Transverse colon (tissue), 4 donors: ENCODE results near the gene SLCO4A1. TPM values are rescaled to one million over a fixed set of nuclear protein-coding genes. Genes with fewer than 3 reads are reported as not detected.

Source experiments
- DNase-seq: peaks from one replicate; pipeline ENCODE4 v3.0.0-alpha.2; 2019
- H3K27ac ChIP-seq, 4 donors: fragments of 200-600 bp; sonication (generic); 2 replicates each; pipeline ENCODE4 v1.5.1; 2016 to 2018; ENCODE audit warnings: inconsistent platforms in 4 of 4
- H3K27me3 ChIP-seq: fragments of 200-600 bp; sonication (generic); 2 replicates; pipeline ENCODE4 v1.5.1; 2017; ENCODE audit warnings: inconsistent platforms
- H3K36me3 ChIP-seq, 4 donors: fragments of 200-600 bp; sonication (generic); 2 replicates each; pipeline ENCODE4 v1.5.1; 2017 to 2019; ENCODE audit warnings: inconsistent platforms in 4 of 4
- H3K4me1 ChIP-seq, 4 donors: fragments of 200-600 bp; sonication (generic); 2 replicates each; pipeline ENCODE4 v1.5.1; 2017 to 2020; ENCODE audit warnings: inconsistent platforms in 4 of 4
- H3K4me3 ChIP-seq, 4 donors: fragments of 200-600 bp; sonication (generic); 1 replicate in 1 of 4; 2 replicates in 3 of 4; pipeline versions ENCODE4 v1.5.1 to v1.6.1; 2017 to 2019; ENCODE audit warnings: inconsistent platforms in 4 of 4
- H3K9me3 ChIP-seq, 2 donors: fragments of 200-600 bp; sonication (generic); 2 replicates each; pipeline ENCODE4 v1.5.1; 2017 to 2019; ENCODE audit warnings: inconsistent platforms in 2 of 2
- CTCF ChIP-seq, 5 experiments: fragments of 200-600 bp in 3 of 5; fragments of 450-650 bp in 2 of 5; sonication (generic) in 3 of 5; IDR thresholded peaks; 1 replicate in 2 of 5; 2 replicates in 3 of 5; pipeline ENCODE4 v1.5.1; 2016 to 2017; ENCODE audit warnings: antibody characterized with exemption in 5 of 5, inconsistent platforms in 3 of 5, mild to moderate bottlenecking in 2 of 5, moderate library complexity in 1 of 5
- EP300 ChIP-seq: sonication (generic); formaldehyde crosslinking; IDR thresholded peaks from one replicate; pipeline ENCODE4 v1.6.1; 2017; ENCODE audit warnings: antibody characterized with exemption, low read depth
- POLR2A ChIP-seq: fragments of 450-650 bp; IDR thresholded peaks from one replicate; pipeline ENCODE4 v1.6.1; 2016; ENCODE audit warnings: antibody characterized with exemption, mild to moderate bottlenecking, moderate library complexity
- POLR2AphosphoS5 ChIP-seq, 3 donors: sonication (generic); formaldehyde crosslinking; IDR thresholded peaks; one replicate each; pipeline ENCODE4 v1.6.1; 2016; ENCODE audit warnings: antibody characterized with exemption in 3 of 3
- WGBS, 2 donors: methylation state at CpG; one replicate each; pipeline ENCODE4 v1.1.5; 2018; ENCODE audit warnings: low coverage in 1 of 2; 5-methylcytosine and 5-hydroxymethylcytosine counted together
- in situ Hi-C, 4 donors: fragments of 200-750 bp; cut with MboI; loops; one replicate each; pipeline versions ENCODE4 v1.15.0 to v1.15.1; 2017; ENCODE audit warnings: low sequenced_read_pairs in 3 of 4, low pct_ligation_motif_present in 1 of 4, low pct_unique_long_range_greater_than_20kb in 1 of 4
- intact Hi-C: fragments of 100-400 bp; cut with DNase I; formaldehyde crosslinking; loops from one replicate; pipeline ENCODE4 v1.15.1; 2023; ENCODE audit warnings: low total_unique reads
- total RNA-seq, 4 donors: library from RNA; depleted of rRNA; stranded (reverse); fragments of >200 nt; gene quantifications; one replicate each; pipeline ENCODE4 v1.1.0, GENCODE V29; 2016

SLCO4A1 gene
- total RNA-seq, 4 donors from 2014 or later: 13.7 to 375 (median 60.0) TPM

GRCh38 chr20:62706344-62706743 is 64.0 kb downstream of the SLCO4A1 start:
- no peak overlapping the region for H3K4me3 ChIP-seq
- 82 to 100% methylated on average over 1 to 12 of the region's 12 CpGs for WGBS, 2 donors
- peaks cover 4 to 18% (median 14%) of the 10 kb centered on the region in 4 donors for H3K4me1 ChIP-seq
- TF ChIP-seq POLR2A (no peak), POLR2AphosphoS5 (IDR thresholded peaks at IDR 0.05) (no peak), CTCF (IDR thresholded peaks at IDR 0.05) (no peak), EP300 (no peak)
- no peaks in the 10 kb centered on the region for H3K36me3 ChIP-seq
- intact Hi-C loops: no loop called here
- no peaks in the 10 kb centered on the region for H3K9me3 ChIP-seq
- DNase-seq: no peak
- H3K27me3 ChIP-seq: peaks cover 50% of the 10 kb centered on the region
- H3K27ac ChIP-seq: no peak overlapping the region
- in situ Hi-C loops: no loop called here

- in situ Hi-C loops: no loop called here
- intact Hi-C loops: no loop called here
- Histone ChIP-seq H3K36me3 (no peaks in the 10 kb centered on the region), H3K27ac (no peak overlapping the region), H3K27me3 (peaks cover 54% of the 10 kb centered on the region), H3K9me3 (no peaks in the 10 kb centered on the region), H3K4me1 (peaks cover 4 to 18% (median 14%) of the 10 kb centered on the region in 4 donors), H3K4me3 (no peak overlapping the region)
- WGBS, 2 donors: 81% methylated on average over 7 to 12 of the region's 12 CpGs
- DNase-seq: no peak
- TF ChIP-seq POLR2A: no peak
- TF ChIP-seq CTCF (IDR thresholded peaks at IDR 0.05): no peak
- TF ChIP-seq POLR2AphosphoS5 (IDR thresholded peaks at IDR 0.05): no peak
- no peak for TF ChIP-seq EP300
These were observed 64.6 kb downstream of the SLCO4A1 start for GRCh38 chr20:62706857-62707256.

GRCh38 chr20:62707276-62707920 is 65.1 kb downstream of the SLCO4A1 start:
- intact Hi-C loops: no loop called here
- H3K9me3 ChIP-seq: no peaks in the 10 kb centered on the region
- H3K27me3 ChIP-seq: peaks cover 54% of the 10 kb centered on the region
- DNase-seq: no peak
- WGBS, 2 donors: 62% methylated on average over 16 of the region's 16 CpGs; no CpG with 5 or more reads in 1 of the 2 donors
- in situ Hi-C loops: no loop called here
- no peak overlapping the region for H3K27ac ChIP-seq
- no peak for TF ChIP-seq POLR2A
- TF ChIP-seq EP300: no peak
- no peak for TF ChIP-seq POLR2AphosphoS5 (IDR thresholded peaks at IDR 0.05)
- no peak for TF ChIP-seq CTCF (IDR thresholded peaks at IDR 0.05)
- H3K36me3 ChIP-seq: no peaks in the 10 kb centered on the region
- peaks cover 4 to 18% (median 15%) of the 10 kb centered on the region in 4 donors for H3K4me1 ChIP-seq
- no peak overlapping the region for H3K4me3 ChIP-seq

- Histone ChIP-seq H3K36me3 (no peaks in the 10 kb centered on the region), H3K9me3 (no peaks in the 10 kb centered on the region), H3K27ac (peak overlapping the region in 3 of 4 donors; percentile 60 to 77 (median 75)), H3K4me1 (peaks cover 4 to 20% (median 15%) of the 10 kb centered on the region in 4 donors), H3K4me3 (peak overlapping the region in 3 of 4 donors; percentile 13 to 40 (median 38)), H3K27me3 (peaks cover 54% of the 10 kb centered on the region)
- DNase-seq: no peak
- intact Hi-C loops (no loop called here), in situ Hi-C loops (no loop called here)
- TF ChIP-seq EP300: no peak
- TF ChIP-seq CTCF (IDR thresholded peaks at IDR 0.05): peak in 3 of 5 experiments; percentile 25 to 30 (median 27)
- WGBS, 2 donors: 18% methylated on average over 8 of the region's 20 CpGs; no CpG with 5 or more reads in 1 of the 2 donors
These were observed 65.7 kb downstream of the SLCO4A1 start for GRCh38 chr20:62707921-62708521.
